ENCODE results near the gene DST.

DNA sequence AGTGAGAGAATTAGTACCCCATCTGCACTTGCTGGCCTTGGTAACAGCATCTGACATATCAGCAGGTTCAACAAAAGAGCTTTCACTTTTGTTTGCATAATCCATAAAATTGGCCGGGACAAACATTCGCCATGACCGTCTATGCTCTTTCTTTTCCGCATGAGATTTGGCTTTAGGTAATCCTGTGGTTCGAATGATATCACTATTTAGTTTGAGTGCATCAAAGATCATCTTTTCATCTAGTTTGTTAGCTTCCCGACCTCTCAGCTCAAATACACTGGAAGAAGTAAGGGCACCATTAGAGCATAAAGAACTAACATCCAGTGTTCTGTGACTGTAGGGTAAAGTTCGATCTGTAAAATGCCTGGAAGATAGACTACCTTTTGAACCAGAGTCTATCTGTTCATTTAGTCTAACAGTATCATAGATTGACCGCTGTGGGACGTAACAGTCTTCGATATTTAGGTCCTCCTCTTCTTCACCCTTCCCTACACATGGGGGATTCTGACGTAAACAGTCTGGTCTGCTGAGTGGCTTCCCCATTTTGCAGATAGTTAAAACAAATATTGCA, 101.6 kb downstream of the DST start:
- TF ChIP-seq, protein P1, sequence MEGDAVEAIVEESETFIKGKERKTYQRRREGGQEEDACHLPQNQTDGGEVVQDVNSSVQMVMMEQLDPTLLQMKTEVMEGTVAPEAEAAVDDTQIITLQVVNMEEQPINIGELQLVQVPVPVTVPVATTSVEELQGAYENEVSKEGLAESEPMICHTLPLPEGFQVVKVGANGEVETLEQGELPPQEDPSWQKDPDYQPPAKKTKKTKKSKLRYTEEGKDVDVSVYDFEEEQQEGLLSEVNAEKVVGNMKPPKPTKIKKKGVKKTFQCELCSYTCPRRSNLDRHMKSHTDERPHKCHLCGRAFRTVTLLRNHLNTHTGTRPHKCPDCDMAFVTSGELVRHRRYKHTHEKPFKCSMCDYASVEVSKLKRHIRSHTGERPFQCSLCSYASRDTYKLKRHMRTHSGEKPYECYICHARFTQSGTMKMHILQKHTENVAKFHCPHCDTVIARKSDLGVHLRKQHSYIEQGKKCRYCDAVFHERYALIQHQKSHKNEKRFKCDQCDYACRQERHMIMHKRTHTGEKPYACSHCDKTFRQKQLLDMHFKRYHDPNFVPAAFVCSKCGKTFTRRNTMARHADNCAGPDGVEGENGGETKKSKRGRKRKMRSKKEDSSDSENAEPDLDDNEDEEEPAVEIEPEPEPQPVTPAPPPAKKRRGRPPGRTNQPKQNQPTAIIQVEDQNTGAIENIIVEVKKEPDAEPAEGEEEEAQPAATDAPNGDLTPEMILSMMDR (IDR thresholded peaks at IDR 0.05), result no peak
- TF ChIP-seq EZH2 (IDR thresholded peaks at IDR 0.05; ENCODE audit: borderline replicate concordance, insufficient read depth, low read depth, low read length, poor library complexity, severe bottlenecking), result no peak

Measured in B cell (primary cell).